ENCODE data around the gene DNAH17.

GRCh38 chr17:78426293-78426879, 150.8 kb downstream of the DNAH17 start:
- TF ChIP-seq EZH2 (IDR thresholded peaks at IDR 0.05; ENCODE audit: insufficient read depth, poor library complexity, severe bottlenecking), result no peak
- TF ChIP-seq EZH2phosphoT487 (IDR thresholded peaks at IDR 0.05; ENCODE audit: insufficient read depth, low read depth), result no peak
